Dendritic cell treated with granulocyte-macrophage colony-stimulating factor and Interleukin-4, amounts not matched to agents 40 ng/mL and 50 ng/mL, for 4 days (primary cell): ENCODE data around the gene ASIC2.

Source experiments
- H3K27ac Mint-ChIP-seq: one replicate; pipeline ENCODE4 v1.8.0; 2022; ENCODE audit warnings: mild to moderate bottlenecking, mixed read lengths
- H3K27me3 Mint-ChIP-seq: one replicate; pipeline ENCODE4 v1.8.0; 2022; ENCODE audit warnings: mild to moderate bottlenecking, mixed read lengths
- H3K36me3 Mint-ChIP-seq: one replicate; pipeline ENCODE4 v1.8.0; 2022; ENCODE audit warnings: low read depth, mixed read lengths
- H3K4me1 Mint-ChIP-seq: one replicate; pipeline ENCODE4 v1.8.0; 2022; ENCODE audit warnings: low read depth, mixed read lengths
- H3K4me3 Mint-ChIP-seq: one replicate; pipeline ENCODE4 v1.8.0; 2022; ENCODE audit warnings: mild to moderate bottlenecking, moderate library complexity, mixed read lengths
- H3K9me3 Mint-ChIP-seq: one replicate; pipeline ENCODE4 v1.8.0; 2022; ENCODE audit warnings: mixed read lengths
- intact Hi-C: fragments of 100-400 bp; cut with micrococcal nuclease; formaldehyde crosslinking; loops from one replicate; pipeline ENCODE4 v1.15.0; 2022

ASIC2 gene

DNA sequence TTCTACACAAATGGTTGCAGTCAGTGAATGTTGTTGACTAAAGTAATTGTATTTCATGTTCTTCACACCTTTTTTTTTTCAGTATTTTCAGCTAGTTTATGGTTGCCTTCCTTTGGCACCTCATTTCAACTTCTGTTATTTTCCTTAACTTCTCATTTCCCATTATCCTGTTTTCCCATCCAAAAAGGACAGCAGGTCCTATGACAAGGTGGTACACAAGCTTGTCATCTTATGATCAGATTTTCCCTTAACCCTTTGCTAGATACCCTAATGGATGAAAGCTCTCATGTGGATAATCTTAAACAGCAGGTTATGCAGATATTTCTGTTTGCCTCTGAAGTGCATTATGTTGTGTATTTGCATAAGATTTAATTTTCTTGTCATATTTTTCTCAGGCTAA, 7.1 kb upstream of the ASIC2 start:
- Mint-ChIP-seq H3K27ac (no peak overlapping the region), H3K27me3 (peaks cover 11% of the 10 kb centered on the region), H3K9me3 (no peaks in the 10 kb centered on the region), H3K4me3 (no peak overlapping the region), H3K36me3 (no peaks in the 10 kb centered on the region), H3K4me1 (no peaks in the 10 kb centered on the region)
- intact Hi-C loops: no loop called here

GRCh38 chr17:33299115-33299514, 6.0 kb upstream of the ASIC2 start:
- intact Hi-C loops: no loop called here
- H3K4me1 Mint-ChIP-seq: no peaks in the 10 kb centered on the region

GRCh38 chr17:33297643-33298042, 4.5 kb upstream of the ASIC2 start:
- no peaks in the 10 kb centered on the region for H3K4me1 Mint-ChIP-seq
- no peak overlapping the region for H3K27ac Mint-ChIP-seq
- H3K36me3 Mint-ChIP-seq: no peaks in the 10 kb centered on the region
- H3K9me3 Mint-ChIP-seq: no peaks in the 10 kb centered on the region
- H3K27me3 Mint-ChIP-seq: peaks cover 30% of the 10 kb centered on the region
- intact Hi-C loops: no loop called here
- H3K4me3 Mint-ChIP-seq: no peak overlapping the region

More at GRCh38 chr17:33299115-33299514, 6.0 kb upstream of the ASIC2 start:
- no peaks in the 10 kb centered on the region for H3K36me3 Mint-ChIP-seq
- H3K27ac Mint-ChIP-seq: no peak overlapping the region
- peaks cover 21% of the 10 kb centered on the region for H3K27me3 Mint-ChIP-seq
- no peaks in the 10 kb centered on the region for H3K9me3 Mint-ChIP-seq
- H3K4me3 Mint-ChIP-seq: no peak overlapping the region

- H3K27me3 Mint-ChIP-seq: peaks cover 47% of the 10 kb centered on the region
- H3K9me3 Mint-ChIP-seq: no peaks in the 10 kb centered on the region
- H3K27ac Mint-ChIP-seq: no peak overlapping the region
- intact Hi-C loops: no loop called here
- H3K4me3 Mint-ChIP-seq: no peak overlapping the region
- peaks cover 6% of the 10 kb centered on the region for H3K4me1 Mint-ChIP-seq
- no peaks in the 10 kb centered on the region for H3K36me3 Mint-ChIP-seq
Measured at GRCh38 chr17:33294994-33295393, 1.9 kb upstream of the ASIC2 start.

DNA sequence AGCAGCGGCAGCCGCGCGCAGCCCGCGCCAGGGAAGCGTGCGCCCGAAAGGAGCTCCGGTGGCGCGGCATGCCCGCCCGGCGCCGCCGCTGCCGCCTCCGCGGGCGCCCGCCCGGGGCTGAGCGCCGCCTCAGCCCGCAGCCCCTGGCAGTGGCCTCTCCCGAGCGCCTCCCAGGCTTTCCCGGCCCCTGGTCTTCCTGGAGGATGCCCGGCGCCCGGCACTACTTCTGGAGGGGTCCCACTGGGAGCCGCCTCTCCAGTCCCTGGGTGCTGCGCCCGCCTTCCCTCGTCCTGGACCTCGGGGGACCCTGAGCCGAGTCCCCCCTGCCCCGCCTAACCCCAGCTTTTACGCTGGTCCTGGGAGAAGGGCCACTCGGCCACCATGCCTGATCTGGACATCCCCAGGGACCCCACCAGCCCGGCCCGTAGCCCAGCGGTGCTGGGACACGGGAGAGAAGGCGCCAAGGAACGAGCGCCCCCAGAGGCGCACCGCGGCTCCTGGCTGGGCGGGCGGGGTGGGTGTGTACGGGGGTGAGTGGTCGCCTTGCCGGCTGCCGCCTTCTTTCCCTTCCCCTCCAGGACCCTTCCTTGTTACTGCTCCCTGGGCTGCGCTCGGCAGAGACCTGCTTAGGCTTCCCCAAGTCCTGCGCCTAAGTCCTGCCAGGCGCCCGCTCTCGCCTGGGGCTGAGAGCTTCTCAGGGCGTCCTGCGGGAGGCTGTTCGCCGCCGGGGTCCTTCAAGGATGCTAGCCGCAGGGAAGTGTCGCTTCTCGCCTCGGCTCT, 704 bp downstream of the ASIC2 start:
- Mint-ChIP-seq H3K9me3 (no peaks in the 10 kb centered on the region), H3K36me3 (no peaks in the 10 kb centered on the region), H3K27ac (no peak overlapping the region), H3K4me1 (peaks cover 6% of the 10 kb centered on the region), H3K4me3 (no peak overlapping the region), H3K27me3 (peaks cover 60% of the 10 kb centered on the region)
- intact Hi-C loops: no loop called here

DNA sequence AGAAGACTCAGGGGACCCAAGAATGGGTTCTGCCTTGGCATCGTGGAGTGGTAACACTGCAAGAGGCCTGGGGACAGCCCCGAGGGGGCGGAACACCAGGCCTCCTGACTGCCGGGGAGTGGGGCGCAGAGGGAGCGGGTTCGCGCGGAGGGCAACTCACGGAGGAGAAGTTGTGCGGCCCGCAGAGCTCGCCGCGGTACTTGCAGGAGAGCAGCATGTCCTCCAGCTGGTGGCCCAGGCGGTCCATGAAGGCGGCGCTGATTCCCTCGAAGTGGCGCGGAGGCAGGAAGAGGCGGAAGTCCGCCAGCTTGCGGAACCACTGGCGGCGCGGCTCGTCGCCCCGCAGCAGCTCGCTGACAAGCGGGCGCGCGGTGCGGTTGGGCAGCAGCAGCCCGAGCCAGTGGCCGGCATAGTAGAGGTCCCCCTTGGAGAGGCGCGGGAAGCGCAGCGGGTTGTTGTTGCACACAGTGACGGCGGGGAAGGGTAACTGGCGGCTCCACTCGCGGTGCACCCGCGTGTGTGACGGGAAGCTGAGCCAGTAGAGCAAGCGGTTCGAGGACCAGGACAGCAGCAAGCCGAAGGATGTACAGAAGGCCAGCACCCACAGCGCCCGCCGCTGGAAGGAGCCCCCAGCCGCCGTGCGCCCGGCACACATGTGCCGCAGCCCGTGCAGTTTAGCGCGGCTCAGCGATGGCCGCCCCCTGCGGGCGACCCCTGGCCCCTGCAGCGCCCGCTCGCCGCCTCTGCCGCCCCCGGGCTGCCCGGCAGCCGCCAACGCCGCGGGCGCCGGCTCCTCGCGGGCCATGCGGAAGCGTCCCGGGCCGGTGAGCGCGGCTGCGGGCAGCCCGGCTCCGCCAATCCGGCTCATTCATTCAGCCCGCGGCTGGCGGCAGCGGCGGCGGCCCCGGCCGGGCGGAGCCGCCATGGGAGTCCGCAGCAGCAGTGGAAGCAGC, 1.6 kb downstream of the ASIC2 start:
- Mint-ChIP-seq H3K27ac (no peak overlapping the region), H3K9me3 (no peaks in the 10 kb centered on the region), H3K4me1 (peaks cover 6% of the 10 kb centered on the region), H3K27me3 (peaks cover 64% of the 10 kb centered on the region), H3K4me3 (peak overlapping the region; percentile 47), H3K36me3 (no peaks in the 10 kb centered on the region)
- intact Hi-C loops: no loop called here

GRCh38 chr17:33290253-33290652, 2.8 kb downstream of the ASIC2 start:
- Mint-ChIP-seq H3K36me3 (no peaks in the 10 kb centered on the region), H3K27ac (no peak overlapping the region), H3K27me3 (peaks cover 65% of the 10 kb centered on the region), H3K9me3 (no peaks in the 10 kb centered on the region), H3K4me3 (no peak overlapping the region), H3K4me1 (peaks cover 6% of the 10 kb centered on the region)
- intact Hi-C loops: no loop called here

DNA sequence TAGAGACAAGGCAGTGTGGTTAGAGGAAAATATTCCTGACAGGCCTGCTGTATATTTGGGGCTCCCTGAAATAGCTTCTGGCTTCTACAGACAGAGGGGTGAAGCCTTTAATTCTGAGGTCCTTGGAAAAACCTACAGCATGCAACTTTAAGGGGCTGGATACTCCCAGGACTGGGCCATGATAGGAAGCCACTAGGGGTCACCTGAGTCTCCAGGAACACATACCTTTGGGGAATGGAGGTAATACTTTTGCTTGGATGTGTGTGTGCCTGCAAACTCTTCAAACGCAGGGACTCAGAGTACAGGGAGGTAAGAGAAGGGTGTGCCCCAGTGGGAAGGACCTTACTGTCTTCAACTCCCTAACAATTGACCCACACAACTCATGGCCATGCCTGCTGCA, 4.1 kb downstream of the ASIC2 start:
- H3K36me3 Mint-ChIP-seq: no peaks in the 10 kb centered on the region
- no peak overlapping the region for H3K27ac Mint-ChIP-seq
- intact Hi-C loops: no loop called here
- H3K9me3 Mint-ChIP-seq: no peaks in the 10 kb centered on the region
- peaks cover 54% of the 10 kb centered on the region for H3K27me3 Mint-ChIP-seq
- no peak overlapping the region for H3K4me3 Mint-ChIP-seq
- H3K4me1 Mint-ChIP-seq: peaks cover 6% of the 10 kb centered on the region

DNA sequence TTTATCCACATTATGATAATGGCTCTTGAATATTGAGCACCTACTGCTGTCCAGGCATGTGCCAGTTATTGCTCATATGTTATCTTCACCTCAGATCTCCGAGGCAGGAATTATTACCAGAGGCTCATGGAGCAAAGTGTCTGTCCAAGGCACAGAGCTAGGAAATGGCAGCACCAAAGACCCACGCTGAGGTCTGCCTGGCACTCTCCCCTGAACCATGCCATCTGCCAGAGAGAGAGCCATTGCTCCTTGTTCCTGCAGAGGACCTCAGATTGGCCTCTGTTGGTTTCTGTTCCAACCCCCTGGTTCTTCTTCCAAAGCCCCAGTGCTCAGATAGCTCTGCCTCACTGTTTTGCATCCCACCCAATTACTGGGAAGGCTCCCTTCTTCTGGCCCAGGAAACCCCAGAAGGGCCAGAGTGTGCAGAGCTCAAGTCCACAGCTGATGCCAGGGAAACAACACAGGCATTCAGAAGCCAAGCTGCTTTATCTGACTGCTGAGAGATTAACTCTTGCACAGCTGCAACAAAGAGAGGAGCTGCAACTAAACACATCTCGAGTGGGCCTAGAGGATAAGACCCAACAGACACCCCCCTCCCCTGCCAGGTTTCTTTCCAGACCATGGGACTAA, 5.9 kb downstream of the ASIC2 start:
- no peaks in the 10 kb centered on the region for H3K36me3 Mint-ChIP-seq
- intact Hi-C loops: no loop called here
- no peak overlapping the region for H3K4me3 Mint-ChIP-seq
- H3K27me3 Mint-ChIP-seq: peaks cover 39% of the 10 kb centered on the region
- H3K4me1 Mint-ChIP-seq: peaks cover 6% of the 10 kb centered on the region
- no peak overlapping the region for H3K27ac Mint-ChIP-seq
- H3K9me3 Mint-ChIP-seq: no peaks in the 10 kb centered on the region

DNA sequence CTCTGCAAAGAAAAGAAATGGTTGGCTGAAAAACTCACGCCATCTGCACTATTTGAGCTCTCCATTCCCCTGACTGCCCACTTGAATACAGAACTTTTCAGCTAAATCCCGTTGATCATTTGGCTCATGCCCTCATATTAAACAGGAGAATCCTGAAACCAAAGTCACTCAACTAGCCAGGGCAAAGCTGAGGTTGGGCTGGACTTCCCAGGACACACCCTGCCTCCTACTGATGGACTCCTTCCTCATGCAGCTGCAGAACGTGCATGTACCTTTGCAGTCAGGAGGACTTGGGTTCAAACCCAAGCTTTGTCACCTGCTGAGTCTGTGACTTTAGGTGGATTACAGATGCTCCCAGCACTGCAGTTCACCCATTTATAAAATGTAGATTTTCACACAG, 7.7 kb downstream of the ASIC2 start:
- H3K4me3 Mint-ChIP-seq: no peak overlapping the region
- no peaks in the 10 kb centered on the region for H3K36me3 Mint-ChIP-seq
- no peaks in the 10 kb centered on the region for H3K9me3 Mint-ChIP-seq
- intact Hi-C loops: no loop called here
- H3K4me1 Mint-ChIP-seq: no peaks in the 10 kb centered on the region
- H3K27me3 Mint-ChIP-seq: peaks cover 27% of the 10 kb centered on the region
- no peak overlapping the region for H3K27ac Mint-ChIP-seq

DNA sequence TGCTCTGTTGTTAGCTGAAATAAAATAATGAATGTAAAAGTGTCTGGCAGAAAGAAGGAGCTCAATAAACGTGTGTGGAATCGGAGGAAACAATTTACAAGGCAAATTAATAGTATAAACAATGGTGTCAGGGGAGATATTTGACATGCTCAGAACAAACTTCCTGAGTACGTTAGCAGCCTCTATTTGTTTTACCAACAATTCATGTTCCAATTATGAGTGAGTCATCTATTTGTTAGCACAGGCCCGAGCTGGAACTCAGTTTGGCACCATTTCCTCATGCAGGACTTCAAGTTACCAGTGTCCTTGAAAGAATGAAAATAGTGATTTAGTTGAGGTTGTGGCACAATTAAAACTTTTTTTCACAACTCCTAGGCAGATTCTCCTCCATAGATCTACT, 9.1 kb downstream of the ASIC2 start:
- Mint-ChIP-seq H3K27ac (no peak overlapping the region), H3K4me3 (no peak overlapping the region), H3K9me3 (no peaks in the 10 kb centered on the region), H3K27me3 (peaks cover 16% of the 10 kb centered on the region), H3K36me3 (no peaks in the 10 kb centered on the region), H3K4me1 (no peaks in the 10 kb centered on the region)
- intact Hi-C loops: no loop called here

GRCh38 chr17:33280162-33280943, 12.7 kb downstream of the ASIC2 start:
- H3K9me3 Mint-ChIP-seq: no peaks in the 10 kb centered on the region
- H3K4me1 Mint-ChIP-seq: no peaks in the 10 kb centered on the region
- H3K27ac Mint-ChIP-seq: no peak overlapping the region
- intact Hi-C loops: no loop called here
- no peaks in the 10 kb centered on the region for H3K36me3 Mint-ChIP-seq
- peaks cover 8% of the 10 kb centered on the region for H3K27me3 Mint-ChIP-seq
- no peak overlapping the region for H3K4me3 Mint-ChIP-seq

DNA sequence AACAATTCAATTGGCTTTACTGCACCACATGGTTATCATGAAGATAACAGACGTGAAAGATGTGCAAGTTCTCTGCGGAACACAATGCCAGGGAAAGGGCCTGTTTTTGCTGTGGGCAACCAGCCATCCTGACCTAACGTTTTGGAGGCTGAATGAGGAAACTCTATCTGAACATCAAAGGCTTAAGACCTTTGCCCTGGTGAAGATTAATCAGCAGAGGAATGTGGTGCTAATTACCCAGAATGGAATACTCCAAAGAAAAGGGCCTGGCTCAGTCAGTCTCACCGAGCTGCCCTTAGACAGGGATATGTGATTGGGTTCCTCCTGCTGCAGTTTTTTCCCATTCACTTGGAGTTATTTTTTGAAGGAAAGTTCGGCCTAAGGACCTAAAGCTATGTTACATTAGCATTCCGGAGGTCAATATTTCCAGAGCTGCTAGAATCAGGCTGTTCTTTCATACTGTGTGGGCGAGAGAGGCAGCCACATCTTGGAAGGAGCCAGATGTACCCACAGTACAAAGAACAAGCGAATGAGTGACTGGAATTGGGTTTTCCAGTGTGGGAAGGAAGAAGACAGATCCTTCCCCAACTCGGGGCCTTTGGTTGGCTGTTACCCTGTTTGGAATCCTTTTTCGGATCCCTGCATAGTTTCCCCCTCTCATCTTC, 15.5 kb downstream of the ASIC2 start:
- Mint-ChIP-seq H3K36me3 (no peaks in the 10 kb centered on the region), H3K27me3 (peaks cover 6% of the 10 kb centered on the region), H3K4me3 (no peak overlapping the region), H3K4me1 (no peaks in the 10 kb centered on the region), H3K27ac (no peak overlapping the region), H3K9me3 (no peaks in the 10 kb centered on the region)
- intact Hi-C loops: no loop called here
